GM12801 (cell line): ENCODE data around the gene OR10H4.

ENCODE experiments used
- TF ChIP-seq, protein P1 (sequence below): IDR thresholded peaks from one replicate; pipeline ENCODE4 v1.5.1; 2011; ENCODE audit warnings: control low read depth; ENCODE audit not compliant: insufficient read length; ENCODE audit errors: extremely low read depth

The OR10H4 gene

DNA sequence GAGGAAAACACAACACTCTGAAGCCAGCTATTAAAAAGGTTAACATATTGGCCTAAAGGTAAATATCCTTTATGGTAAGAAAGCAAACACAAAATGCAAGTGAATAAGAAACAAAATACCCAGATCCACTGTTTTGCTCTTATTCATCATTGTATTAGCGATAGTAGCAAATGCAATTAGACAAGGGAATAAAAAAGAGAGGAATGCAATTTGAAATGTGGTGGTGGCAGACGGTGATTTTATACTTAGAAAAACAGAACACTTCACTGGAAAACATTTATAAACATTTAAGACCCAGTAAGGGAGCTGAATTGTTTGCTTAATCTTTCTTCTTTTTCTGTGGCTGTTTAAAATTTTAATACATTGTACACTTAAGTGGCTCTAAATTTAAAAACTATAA is 33.7 kb upstream of the OR10H4 start:
- TF ChIP-seq, protein P1, sequence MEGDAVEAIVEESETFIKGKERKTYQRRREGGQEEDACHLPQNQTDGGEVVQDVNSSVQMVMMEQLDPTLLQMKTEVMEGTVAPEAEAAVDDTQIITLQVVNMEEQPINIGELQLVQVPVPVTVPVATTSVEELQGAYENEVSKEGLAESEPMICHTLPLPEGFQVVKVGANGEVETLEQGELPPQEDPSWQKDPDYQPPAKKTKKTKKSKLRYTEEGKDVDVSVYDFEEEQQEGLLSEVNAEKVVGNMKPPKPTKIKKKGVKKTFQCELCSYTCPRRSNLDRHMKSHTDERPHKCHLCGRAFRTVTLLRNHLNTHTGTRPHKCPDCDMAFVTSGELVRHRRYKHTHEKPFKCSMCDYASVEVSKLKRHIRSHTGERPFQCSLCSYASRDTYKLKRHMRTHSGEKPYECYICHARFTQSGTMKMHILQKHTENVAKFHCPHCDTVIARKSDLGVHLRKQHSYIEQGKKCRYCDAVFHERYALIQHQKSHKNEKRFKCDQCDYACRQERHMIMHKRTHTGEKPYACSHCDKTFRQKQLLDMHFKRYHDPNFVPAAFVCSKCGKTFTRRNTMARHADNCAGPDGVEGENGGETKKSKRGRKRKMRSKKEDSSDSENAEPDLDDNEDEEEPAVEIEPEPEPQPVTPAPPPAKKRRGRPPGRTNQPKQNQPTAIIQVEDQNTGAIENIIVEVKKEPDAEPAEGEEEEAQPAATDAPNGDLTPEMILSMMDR: no peak

DNA sequence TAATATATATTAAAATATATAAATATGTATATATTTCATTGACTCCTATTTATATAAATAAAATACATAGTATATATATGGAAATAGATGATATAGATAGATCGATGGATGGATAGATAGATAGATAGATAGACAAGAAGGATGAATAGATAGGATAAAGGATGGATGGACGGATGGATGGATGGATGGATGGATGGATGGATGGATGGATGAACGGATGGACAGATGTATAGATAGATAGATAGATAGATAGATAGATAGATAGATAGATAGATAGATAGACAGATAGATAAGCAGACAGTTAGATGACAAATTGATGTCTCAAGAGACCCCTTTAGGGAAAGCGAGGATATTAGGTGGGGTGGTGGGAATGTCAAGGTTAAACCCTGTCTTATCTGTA is 29.6 kb upstream of the OR10H4 start:
- TF ChIP-seq, protein P1: no peak

DNA sequence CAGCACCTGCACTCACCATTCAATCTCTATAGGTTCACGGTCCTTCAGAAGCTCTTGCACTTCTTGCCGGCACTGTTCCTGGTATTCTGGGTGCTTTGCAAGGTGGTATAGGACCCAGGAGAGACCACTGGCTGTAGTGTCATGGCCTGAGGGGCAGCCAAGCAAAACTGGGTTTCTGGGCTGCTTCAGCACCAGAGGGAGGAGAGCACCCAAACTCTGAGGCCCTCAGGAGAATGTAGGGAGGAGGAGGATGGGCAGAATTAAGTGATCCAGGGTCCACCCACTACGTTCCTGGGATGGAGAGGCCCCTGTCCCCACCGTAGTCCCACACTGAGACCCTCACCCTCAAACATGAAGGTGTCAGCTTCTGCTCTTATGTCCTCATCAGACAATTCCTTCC is 26.8 kb upstream of the OR10H4 start:
- TF ChIP-seq, protein P1: no peak

DNA sequence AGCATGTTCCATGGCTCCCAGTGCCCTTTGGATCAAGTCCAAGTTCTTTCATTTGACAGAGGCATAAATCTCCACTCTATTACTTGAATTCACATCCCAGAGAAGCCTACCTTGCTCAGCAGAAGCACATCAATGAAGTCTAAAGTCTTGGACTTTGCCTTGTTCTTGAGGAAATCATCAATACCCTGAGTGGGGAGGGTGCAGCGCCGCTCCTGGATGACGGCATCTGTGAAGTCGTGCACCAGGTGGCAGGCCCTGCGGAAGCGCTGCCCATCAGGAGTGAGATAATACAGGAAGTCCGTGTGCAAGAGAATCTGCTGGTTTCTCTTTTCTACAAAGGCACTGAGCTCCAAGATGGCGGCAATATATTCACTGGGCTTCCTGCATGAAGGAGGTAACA is 25.1 kb upstream of the OR10H4 start:
- TF ChIP-seq, protein P1: no peak

DNA sequence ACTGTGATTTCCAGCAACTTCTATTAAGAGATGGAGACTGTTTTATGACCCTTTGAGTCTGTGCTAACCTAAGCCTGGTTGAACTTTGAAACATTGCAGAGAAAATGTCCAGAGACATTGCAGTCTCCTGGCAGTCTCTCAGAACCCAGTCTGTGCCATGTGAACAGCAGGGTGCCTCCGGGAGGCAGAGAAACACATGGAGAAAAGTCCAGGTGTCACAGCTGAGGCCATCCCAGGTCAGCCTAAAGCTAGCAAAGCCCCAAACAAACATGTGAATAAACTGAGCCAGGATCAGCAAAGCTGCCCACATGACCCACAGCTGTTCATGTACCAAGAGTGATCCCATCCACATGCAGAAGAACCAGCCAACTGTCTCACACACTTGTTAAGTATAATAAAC is 22.3 kb upstream of the OR10H4 start:
- TF ChIP-seq, protein P1: no peak

DNA sequence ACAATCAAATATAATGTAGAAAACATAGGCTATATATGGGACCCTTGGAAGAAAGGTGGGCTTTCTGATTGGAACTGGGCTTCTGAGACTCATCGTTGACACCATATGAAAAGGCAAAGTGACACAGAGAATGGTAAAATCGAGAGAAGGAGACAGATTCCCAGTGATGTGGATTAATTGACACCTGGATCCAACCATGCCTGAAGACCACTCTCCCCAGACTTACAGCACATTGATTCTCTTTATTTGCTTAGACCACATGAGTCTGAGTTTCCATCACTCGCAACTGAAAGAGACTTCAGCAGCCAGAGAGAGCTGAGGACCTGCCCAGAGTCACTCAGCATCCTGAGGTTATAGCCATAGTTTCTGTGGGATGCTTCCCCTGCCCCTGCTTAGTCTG is 20.5 kb upstream of the OR10H4 start:
- TF ChIP-seq, protein P1: no peak

DNA sequence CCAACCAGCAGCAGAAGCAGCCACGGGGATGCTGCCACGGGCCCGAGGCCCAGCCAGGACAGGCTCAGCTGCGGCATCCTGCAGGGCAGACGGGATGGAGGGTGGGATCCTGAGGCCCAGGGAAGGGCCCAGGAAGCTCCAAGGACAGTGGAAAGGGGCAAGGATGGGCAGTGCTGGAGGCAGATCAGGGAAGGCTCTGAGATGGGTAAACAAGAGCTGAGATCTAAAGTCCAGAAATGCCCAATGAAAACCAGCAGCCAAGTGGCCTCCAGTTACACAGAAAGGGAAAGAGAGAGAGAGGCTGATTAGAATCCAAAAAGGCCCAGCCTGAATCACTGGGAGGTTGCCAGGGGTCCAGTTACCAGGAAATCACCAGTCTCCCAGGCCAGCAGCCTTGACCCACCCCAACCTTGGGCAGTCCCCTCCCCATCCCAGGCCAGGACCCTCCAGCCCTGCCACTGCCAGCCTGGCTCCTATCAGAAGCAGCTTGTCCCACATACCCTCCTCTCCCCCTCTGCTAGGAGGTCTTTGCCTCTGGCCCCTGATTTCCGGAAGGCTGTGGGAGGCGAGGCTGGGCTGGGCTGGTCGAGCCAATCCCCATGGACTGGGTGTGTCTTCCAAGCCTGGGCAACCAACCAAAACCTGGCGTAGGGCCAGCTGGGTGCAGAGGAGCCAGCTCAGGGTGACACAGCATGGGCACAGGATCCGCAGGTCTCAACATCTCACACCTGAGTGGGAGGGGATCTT is 14.3 kb upstream of the OR10H4 start, which contains the start of gene CYP4F11:
CYP4F11 (minus strand) TSS at position 198 of the 747 bp plus-strand sequence; CDS start at position 77, 121 bp downstream.
- TF ChIP-seq, protein P1: no peak
